SK-N-SH (cell line): ENCODE results near the gene DHDDS. TPM values are rescaled to one million over a fixed set of nuclear protein-coding genes. Genes with fewer than 3 reads are reported as not detected.

ENCODE experiments used
- CTCF ChIA-PET: fragments of 300-600, 350-600 bp; formaldehyde crosslinking; extraction: SDS; loops from one replicate; lab custom pipeline; 2021; lab: Yijun Ruan, JAX
- POLR2A ChIA-PET: fragments of 350-600 bp; sonication (Branson Sonifier 250); formaldehyde crosslinking; extraction: SDS; loops from one replicate; lab custom pipeline; 2020; ENCODE audit warnings: antibody characterized with exemption, inconsistent platforms; lab: Yijun Ruan, JAX
- DNase-seq: peaks from one replicate; pipeline ENCODE4 v3.0.0; 2012
- H2AFZ ChIP-seq: fragments of 200-600 bp; sonication (generic); 2 replicates; pipeline ENCODE4 v1.8.1; 2016; ENCODE audit warnings: antibody characterized with exemption, mild to moderate bottlenecking, low read depth
- H3F3A ChIP-seq: fragments of 200-600 bp; sonication (generic); replicated peaks from 2 replicates; pipeline ENCODE3; 2016; ENCODE audit warnings: antibody characterized with exemption, mild to moderate bottlenecking; ENCODE audit not compliant: insufficient read depth
- H3K27ac ChIP-seq, 2 experiments: fragments of 200-500 bp in 1 of 2; fragments of 200-600 bp in 1 of 2; sonication (Bioruptor generic) in 1 of 2; sonication (generic), shearing (Covaris generic) in 1 of 2; 2 replicates each; pipeline versions ENCODE4 v1.5.1 to v1.6.1; 2014 to 2016; ENCODE audit warnings: low read depth in 2 of 2, inconsistent platforms in 1 of 2, low read length in 1 of 2, mild to moderate bottlenecking in 1 of 2, mixed read lengths in 1 of 2
- H3K27me3 ChIP-seq: fragments of 200-600 bp; sonication (generic), shearing (Covaris generic); 2 replicates; pipeline ENCODE4 v1.6.1; 2016; ENCODE audit warnings: mixed run types; ENCODE audit not compliant: insufficient read depth
- H3K36me3 ChIP-seq, 2 experiments: fragments of 200-500 bp in 1 of 2; fragments of 200-600 bp in 1 of 2; sonication (Bioruptor generic) in 1 of 2; sonication (generic) in 1 of 2; replicated peaks in 1 of 2; 2 replicates each; pipeline versions ENCODE3 to v1.5.1; 2014 to 2016; ENCODE audit warnings: low read length in 1 of 2, mild to moderate bottlenecking in 1 of 2; ENCODE audit not compliant: insufficient read depth in 2 of 2, control insufficient read depth in 1 of 2
- H3K4me1 ChIP-seq, 2 experiments: fragments of 200-500 bp in 1 of 2; fragments of 200-600 bp in 1 of 2; sonication (Bioruptor generic) in 1 of 2; sonication (generic), shearing (Covaris generic) in 1 of 2; 2 replicates each; pipeline versions ENCODE4 v1.5.1 to v1.6.1; 2014 to 2016; ENCODE audit warnings: low read depth in 1 of 2, low read length in 1 of 2, mixed run types in 1 of 2; ENCODE audit not compliant: insufficient read depth in 2 of 2, control insufficient read depth in 1 of 2
- H3K4me2 ChIP-seq: fragments of 200-600 bp; sonication (generic), shearing (Covaris generic); 2 replicates; pipeline ENCODE4 v1.6.1; 2017; ENCODE audit warnings: mixed run types
- H3K4me3 ChIP-seq, 2 experiments: fragments of 200-500 bp in 1 of 2; fragments of 200-600 bp in 1 of 2; sonication (Bioruptor generic) in 1 of 2; sonication (generic), shearing (Covaris generic) in 1 of 2; 2 replicates each; pipeline versions ENCODE4 v1.5.1 to v1.8.1; 2014 to 2016; ENCODE audit warnings: low read depth in 2 of 2, inconsistent platforms in 1 of 2, low read length in 1 of 2, mild to moderate bottlenecking in 1 of 2, mixed read lengths in 1 of 2, moderate library complexity in 1 of 2
- H3K79me2 ChIP-seq: fragments of 200-600 bp; sonication (generic); 2 replicates; pipeline ENCODE4 v1.8.1; 2017; ENCODE audit warnings: mild to moderate bottlenecking; ENCODE audit not compliant: insufficient read depth
- H3K9ac ChIP-seq: fragments of 200-600 bp; sonication (generic); 2 replicates; pipeline ENCODE4 v1.6.1; 2017; ENCODE audit warnings: mixed run types
- H3K9me2 ChIP-seq: fragments of 200-600 bp; sonication (generic); 2 replicates; pipeline ENCODE4 v1.6.1; 2017; ENCODE audit warnings: mixed run types
- H3K9me3 ChIP-seq: fragments of 200-600 bp; sonication (generic); 2 replicates; pipeline ENCODE4 v1.6.1; 2017; ENCODE audit warnings: mixed run types, mild to moderate bottlenecking, moderate library complexity
- H4K20me1 ChIP-seq: fragments of 200-600 bp; sonication (generic); 2 replicates; pipeline ENCODE4 v1.6.1; 2017; ENCODE audit warnings: mild to moderate bottlenecking, mixed run types; ENCODE audit not compliant: insufficient read depth
- CTCF ChIP-seq: fragments of 200-600 bp; sonication (generic); IDR thresholded peaks from 2 replicates; pipeline ENCODE4 v1.6.1; 2017; ENCODE audit warnings: antibody characterized with exemption, mild to moderate bottlenecking, moderate library complexity
- EP300 ChIP-seq, 2 experiments: IDR thresholded peaks; 2 replicates each; pipeline versions ENCODE4 v1.4.0 to v1.6.1; 2012; ENCODE audit warnings: borderline replicate concordance in 1 of 2, low read depth in 1 of 2, low read length in 1 of 2
- FOSL2 ChIP-seq: IDR thresholded peaks from 2 replicates; pipeline ENCODE4 v1.4.0; 2012; ENCODE audit warnings: low read depth, mild to moderate bottlenecking, moderate library complexity, borderline replicate concordance
- FOXM1 ChIP-seq: IDR thresholded peaks from 2 replicates; pipeline ENCODE4 v1.4.0; 2012; ENCODE audit warnings: low read depth, mild to moderate bottlenecking
- GATA2 ChIP-seq: sonication (generic); formaldehyde crosslinking; IDR thresholded peaks from 2 replicates; pipeline ENCODE4 v1.5.0; 2020; ENCODE audit warnings: mild to moderate bottlenecking, missing genetic modification reagents
- IRF3 ChIP-seq: fragments of 150-350 bp; IDR thresholded peaks from 2 replicates; pipeline ENCODE4 v1.6.1; 2016; ENCODE audit warnings: mild to moderate bottlenecking, low read depth, low read length
- MEF2A ChIP-seq: IDR thresholded peaks from 2 replicates; pipeline ENCODE4 v1.4.0; 2012; ENCODE audit warnings: low read depth, borderline replicate concordance
- MXI1 ChIP-seq: IDR thresholded peaks from 2 replicates; pipeline ENCODE4 v1.6.1; 2012; ENCODE audit warnings: mild to moderate bottlenecking, low read depth, low read length, improper control_type of control experiment
- RAD21 ChIP-seq: IDR thresholded peaks from 2 replicates; pipeline ENCODE4 v1.6.1; 2012; ENCODE audit warnings: mild to moderate bottlenecking, low read length
- SIN3A ChIP-seq: IDR thresholded peaks from 2 replicates; pipeline ENCODE4 v1.6.1; 2012; ENCODE audit warnings: low read depth, mild to moderate bottlenecking, low read length, moderate library complexity, borderline replicate concordance
- WGBS: methylation state at CpG from one replicate; pipeline ENCODE4 v1.1.6; 2017; ENCODE audit warnings: low lambda C conversion rate; 5-methylcytosine and 5-hydroxymethylcytosine counted together
- polyA plus RNA-seq, 3 experiments: library from polyadenylated mRNA; depleted of rRNA; stranded (reverse); fragments of >200 nt; gene quantifications; 2 replicates each; pipeline ENCODE4 v1.2.3, GENCODE V29; 2012
- TF ChIP-seq, protein P1 (sequence below): fragments of 150-350 bp; IDR thresholded peaks from 2 replicates; pipeline ENCODE4 v1.6.1; 2017; ENCODE audit warnings: antibody characterized with exemption, low read length, low read depth, borderline replicate concordance

The DHDDS gene
- polyA plus RNA-seq, 1 of the 3 experiments (the other 2 are of a cell fraction) = 25.0 TPM

DNA sequence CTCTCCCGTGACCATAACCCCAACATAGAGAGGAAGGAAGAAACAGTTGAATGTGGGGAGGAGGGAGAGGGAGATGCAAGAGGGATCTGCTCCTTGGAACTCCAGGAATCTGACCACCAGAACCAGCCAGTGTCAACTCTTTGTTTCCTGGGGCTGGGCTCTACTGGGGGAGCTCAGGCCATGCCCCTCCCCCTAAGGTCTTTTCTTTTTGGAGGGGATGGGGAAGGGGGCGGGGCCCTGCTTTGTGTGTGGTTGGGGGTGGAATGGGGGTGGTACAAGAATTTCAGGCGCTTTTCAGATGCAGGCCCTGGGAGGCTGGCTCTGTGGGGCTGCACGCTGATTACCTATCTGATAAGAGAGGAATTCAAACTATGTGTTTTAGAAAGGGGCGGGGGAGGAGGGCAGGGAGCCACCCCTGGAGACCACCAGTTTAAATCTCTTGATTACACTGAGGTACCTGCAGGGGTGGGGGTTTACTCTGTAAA is 13.2 kb upstream of the DHDDS start:
- WGBS = 57% methylated on average over 4 of the region's 5 CpGs
- Histone ChIP-seq H3K4me3 (no peak overlapping the region), H3K36me3 (no peaks in the 10 kb centered on the region), H3F3A (no peaks in the 10 kb centered on the region), H2AFZ (no peak overlapping the region), H3K9ac (no peak overlapping the region), H3K4me2 (no peak overlapping the region), H3K27ac (no peak overlapping the region), H3K4me1 (no peaks in the 10 kb centered on the region)
- POLR2A ChIA-PET = no interaction called here
- CTCF ChIA-PET = interaction anchor here (1.4 to 3.8 kb wide), 5 partner anchors 12 to 139 kb away, joined by 3 to 51 read pairs (median 7); partner anchors contain the start of genes DHDDS and SH3BGRL3
- no peak for DNase-seq
- TF ChIP-seq FOXM1 (no peak), EP300 (IDR thresholded peaks at IDR 0.05; ENCODE audit: borderline replicate concordance in 1 of 2, low read depth in 1 of 2, low read length in 1 of 2) (no peak), SIN3A (no peak), MEF2A (no peak)
- TF ChIP-seq, protein P1, sequence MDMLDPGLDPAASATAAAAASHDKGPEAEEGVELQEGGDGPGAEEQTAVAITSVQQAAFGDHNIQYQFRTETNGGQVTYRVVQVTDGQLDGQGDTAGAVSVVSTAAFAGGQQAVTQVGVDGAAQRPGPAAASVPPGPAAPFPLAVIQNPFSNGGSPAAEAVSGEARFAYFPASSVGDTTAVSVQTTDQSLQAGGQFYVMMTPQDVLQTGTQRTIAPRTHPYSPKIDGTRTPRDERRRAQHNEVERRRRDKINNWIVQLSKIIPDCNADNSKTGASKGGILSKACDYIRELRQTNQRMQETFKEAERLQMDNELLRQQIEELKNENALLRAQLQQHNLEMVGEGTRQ = no peak
- TF ChIP-seq, all 33 proteins: peak for 0
- Histone ChIP-seq H3K27me3 (no peaks in the 10 kb centered on the region; the same call in 1 of the 2 replicates), H3K9me2 (no peaks in the 10 kb centered on the region), H4K20me1 (no peaks in the 10 kb centered on the region), H3K9me3 (no peaks in the 10 kb centered on the region), H3K79me2 (no peaks in the 10 kb centered on the region)

DNA sequence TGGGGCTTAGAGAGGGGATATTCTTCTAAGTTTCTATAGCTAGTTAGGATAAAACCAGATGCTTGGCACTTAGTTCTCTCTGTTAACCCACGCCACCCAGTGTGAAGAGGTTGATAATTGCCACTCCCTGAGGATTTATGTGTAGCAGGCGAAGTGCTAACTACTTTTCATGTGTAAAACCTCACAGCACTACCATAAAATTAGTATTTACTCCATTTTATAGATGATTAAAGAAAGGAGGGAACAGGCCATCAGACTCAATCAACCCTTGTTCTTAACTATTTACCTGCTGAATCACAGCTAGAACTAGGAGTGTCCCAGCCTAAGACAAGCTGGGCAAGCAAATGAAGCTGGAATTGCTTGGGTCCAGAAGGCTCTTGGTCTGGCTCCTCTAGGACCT is 12.6 kb upstream of the DHDDS start:
- no peak overlapping the region for H3K4me3 ChIP-seq
- H3K9me3 ChIP-seq = no peaks in the 10 kb centered on the region
- H4K20me1 ChIP-seq = no peaks in the 10 kb centered on the region
- no peaks in the 10 kb centered on the region for H3K79me2 ChIP-seq
- no peaks in the 10 kb centered on the region for H3K36me3 ChIP-seq
- H3K9ac ChIP-seq = no peak overlapping the region
- CTCF ChIA-PET = interaction anchor here (1.4 to 2.5 kb wide), 4 partner anchors 55 to 134 kb away, joined by 3 to 7 read pairs (median 5); no protein-coding TSS in a partner anchor
- POLR2A ChIA-PET = no interaction called here
- TF ChIP-seq MXI1 = no peak
- H3K27ac ChIP-seq = no peak overlapping the region
- DNase-seq = no peak
- no peak overlapping the region for H3K4me2 ChIP-seq
- H3K4me1 ChIP-seq = no peaks in the 10 kb centered on the region
- no peaks in the 10 kb centered on the region for H3F3A ChIP-seq
- H2AFZ ChIP-seq = no peak overlapping the region
- H3K27me3 ChIP-seq = no peaks in the 10 kb centered on the region; the same call in 1 of the 2 replicates
- WGBS = 55% methylated on average over 2 of the region's 2 CpGs
- no peaks in the 10 kb centered on the region for H3K9me2 ChIP-seq

- Histone ChIP-seq H3K36me3 (peaks cover 0 to 14% of the 10 kb centered on the region in 2 experiments), H3K4me1 (peaks cover 7 to 8% of the 10 kb centered on the region in 2 experiments; a peak in 2 of 4 replicates)
These were observed 2.4 kb upstream of the DHDDS start for GRCh38 chr1:26429721-26430120.

More at GRCh38 chr1:26429721-26430120, 2.4 kb upstream of the DHDDS start:
- Histone ChIP-seq H3K4me2 (no peak overlapping the region), H3K9ac (no peak overlapping the region), H2AFZ (no peak overlapping the region), H4K20me1 (no peaks in the 10 kb centered on the region), H3K4me3 (no peak overlapping the region), H3F3A (no peaks in the 10 kb centered on the region), H3K79me2 (peaks cover 22% of the 10 kb centered on the region), H3K27me3 (no peaks in the 10 kb centered on the region), H3K9me3 (no peaks in the 10 kb centered on the region), H3K27ac (no peak overlapping the region), H3K9me2 (no peaks in the 10 kb centered on the region)
- POLR2A ChIA-PET = no interaction called here
- no peak for TF ChIP-seq RAD21
- TF ChIP-seq IRF3 = no peak
- TF ChIP-seq GATA2 (CRISPR knock-in tag) = no peak
- no peak for TF ChIP-seq CTCF
- TF ChIP-seq FOSL2 = no peak
- CTCF ChIA-PET = interaction anchor here (0.7 to 4.7 kb wide), 3 partner anchors 13 to 68 kb away, joined by 3 to 51 read pairs (median 3); no protein-coding TSS in a partner anchor
- WGBS = 89% methylated on average over 2 of the region's 2 CpGs
- no peak for DNase-seq
